GM18517 (cell line): ENCODE data around the gene KIAA1217.

Experiments used
- ATAC-seq: cut with Tn5 transposase; IDR thresholded peaks from one replicate; pipeline ENCODE4 v1.9.1; 2021; ENCODE audit warnings: mild to moderate bottlenecking, moderate library complexity; ENCODE audit not compliant: unreplicated experiment

The KIAA1217 gene, protein sequence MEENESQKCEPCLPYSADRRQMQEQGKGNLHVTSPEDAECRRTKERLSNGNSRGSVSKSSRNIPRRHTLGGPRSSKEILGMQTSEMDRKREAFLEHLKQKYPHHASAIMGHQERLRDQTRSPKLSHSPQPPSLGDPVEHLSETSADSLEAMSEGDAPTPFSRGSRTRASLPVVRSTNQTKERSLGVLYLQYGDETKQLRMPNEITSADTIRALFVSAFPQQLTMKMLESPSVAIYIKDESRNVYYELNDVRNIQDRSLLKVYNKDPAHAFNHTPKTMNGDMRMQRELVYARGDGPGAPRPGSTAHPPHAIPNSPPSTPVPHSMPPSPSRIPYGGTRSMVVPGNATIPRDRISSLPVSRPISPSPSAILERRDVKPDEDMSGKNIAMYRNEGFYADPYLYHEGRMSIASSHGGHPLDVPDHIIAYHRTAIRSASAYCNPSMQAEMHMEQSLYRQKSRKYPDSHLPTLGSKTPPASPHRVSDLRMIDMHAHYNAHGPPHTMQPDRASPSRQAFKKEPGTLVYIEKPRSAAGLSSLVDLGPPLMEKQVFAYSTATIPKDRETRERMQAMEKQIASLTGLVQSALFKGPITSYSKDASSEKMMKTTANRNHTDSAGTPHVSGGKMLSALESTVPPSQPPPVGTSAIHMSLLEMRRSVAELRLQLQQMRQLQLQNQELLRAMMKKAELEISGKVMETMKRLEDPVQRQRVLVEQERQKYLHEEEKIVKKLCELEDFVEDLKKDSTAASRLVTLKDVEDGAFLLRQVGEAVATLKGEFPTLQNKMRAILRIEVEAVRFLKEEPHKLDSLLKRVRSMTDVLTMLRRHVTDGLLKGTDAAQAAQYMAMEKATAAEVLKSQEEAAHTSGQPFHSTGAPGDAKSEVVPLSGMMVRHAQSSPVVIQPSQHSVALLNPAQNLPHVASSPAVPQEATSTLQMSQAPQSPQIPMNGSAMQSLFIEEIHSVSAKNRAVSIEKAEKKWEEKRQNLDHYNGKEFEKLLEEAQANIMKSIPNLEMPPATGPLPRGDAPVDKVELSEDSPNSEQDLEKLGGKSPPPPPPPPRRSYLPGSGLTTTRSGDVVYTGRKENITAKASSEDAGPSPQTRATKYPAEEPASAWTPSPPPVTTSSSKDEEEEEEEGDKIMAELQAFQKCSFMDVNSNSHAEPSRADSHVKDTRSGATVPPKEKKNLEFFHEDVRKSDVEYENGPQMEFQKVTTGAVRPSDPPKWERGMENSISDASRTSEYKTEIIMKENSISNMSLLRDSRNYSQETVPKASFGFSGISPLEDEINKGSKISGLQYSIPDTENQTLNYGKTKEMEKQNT (N-terminal part only)

DNA sequence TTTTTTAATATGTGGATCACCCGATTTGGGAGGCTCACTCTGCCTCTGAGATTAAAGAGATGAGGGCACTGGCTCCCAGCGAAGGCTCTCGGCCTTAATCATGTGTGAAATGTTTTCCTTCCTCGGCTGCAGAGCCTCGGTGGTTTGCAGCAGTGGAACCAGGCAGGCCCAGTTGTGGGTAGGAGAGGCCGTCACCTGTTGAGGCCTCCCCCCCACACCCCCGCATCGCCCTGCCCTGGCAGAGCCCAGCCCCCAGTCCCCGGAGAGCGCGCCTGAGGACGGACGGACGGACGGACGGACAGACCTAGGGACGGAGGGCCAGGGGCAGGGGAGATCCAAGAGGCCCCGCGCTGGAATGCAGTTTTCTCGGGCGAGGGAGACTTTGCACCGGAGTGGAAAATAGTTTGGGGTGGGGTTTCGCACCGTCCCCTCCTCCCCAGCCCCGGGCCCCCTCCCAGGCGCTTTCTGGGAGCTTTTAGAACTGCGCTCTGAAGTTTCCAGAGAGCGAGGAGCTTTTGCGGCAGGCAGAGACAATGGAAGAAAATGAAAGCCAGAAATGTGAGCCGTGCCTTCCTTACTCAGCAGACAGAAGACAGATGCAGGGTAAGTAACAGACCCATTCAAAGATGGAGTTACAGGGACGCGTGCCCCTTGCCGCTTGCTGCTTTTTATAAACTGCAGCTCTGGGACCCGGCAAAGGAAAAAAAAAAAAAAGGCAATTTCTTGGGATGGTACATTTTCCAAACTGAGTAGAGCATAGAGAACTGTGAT is at the start of gene KIAA1217:
Gene KIAA1217, plus strand, starts transcription at position 478 of the 771 bp plus-strand sequence. Its CDS starts 56 bp downstream, at position 534.
- ATAC-seq, result peak; percentile 19

GRCh38 chr10:24162206-24162985 is 46.5 kb upstream of the KIAA1217 start:
- no peak for ATAC-seq

GRCh38 chr10:24163485-24163884 is 45.5 kb upstream of the KIAA1217 start:
- no peak for ATAC-seq

GRCh38 chr10:24168258-24169170 is 40.4 kb upstream of the KIAA1217 start:
- no peak for ATAC-seq

DNA sequence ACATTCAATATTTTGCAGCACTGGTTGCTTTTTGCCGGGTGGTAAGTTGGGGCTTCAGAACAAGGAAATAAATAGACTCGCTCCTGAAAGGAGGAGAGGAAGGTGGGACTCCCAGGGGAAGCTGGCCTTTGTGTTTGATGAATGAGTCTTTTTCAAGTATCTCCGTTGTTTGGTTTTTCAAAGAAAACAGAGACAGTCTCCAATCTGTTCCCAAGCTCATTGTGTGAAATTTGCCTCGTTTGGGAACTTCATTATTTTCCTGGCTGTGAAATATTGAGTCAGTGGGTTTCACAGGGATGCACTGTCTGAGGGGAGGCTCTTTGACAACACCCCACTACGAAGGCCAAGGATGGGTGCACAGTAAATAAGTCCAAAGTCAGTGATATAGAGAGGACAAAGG is 38.7 kb upstream of the KIAA1217 start:
- ATAC-seq, result no peak

DNA sequence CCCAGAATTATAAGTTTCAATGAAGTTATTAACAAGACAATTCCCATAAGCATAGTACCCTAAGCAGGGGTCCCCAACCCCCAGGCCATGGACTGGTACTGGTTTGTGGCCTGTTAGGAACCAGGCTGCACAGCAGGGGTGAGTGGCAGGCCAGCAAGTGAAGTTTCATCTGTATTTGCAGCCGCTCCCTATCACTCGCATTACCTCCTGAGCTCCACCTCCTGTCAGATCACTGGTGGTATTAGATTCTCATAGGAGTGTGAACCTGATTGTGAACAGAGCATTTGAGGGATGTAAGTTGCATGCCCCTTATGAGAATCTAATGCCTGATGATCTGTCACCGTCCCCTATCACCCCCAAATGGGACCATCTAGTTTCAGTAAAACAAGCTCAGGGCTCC is 36.0 kb upstream of the KIAA1217 start:
- no peak for ATAC-seq

DNA sequence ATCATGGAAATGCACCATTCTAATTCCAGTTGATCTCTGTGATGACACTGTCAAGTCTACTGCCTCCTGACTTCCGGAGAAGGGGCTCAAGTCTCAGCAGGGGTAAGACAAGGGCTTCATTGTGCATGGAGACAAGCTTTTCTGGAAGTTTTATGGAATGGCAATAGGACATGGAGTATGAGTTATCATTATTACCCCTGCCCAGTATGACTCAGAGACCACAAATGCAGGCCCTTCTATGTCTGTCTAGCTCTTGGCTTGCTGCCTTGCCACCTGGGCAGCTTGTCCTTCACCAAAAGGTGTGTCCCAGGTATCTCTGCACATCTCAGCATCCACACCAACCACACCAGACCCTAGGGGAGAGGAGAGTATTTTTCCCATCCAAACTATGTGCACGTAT is 34.9 kb upstream of the KIAA1217 start:
- ATAC-seq, result no peak

DNA sequence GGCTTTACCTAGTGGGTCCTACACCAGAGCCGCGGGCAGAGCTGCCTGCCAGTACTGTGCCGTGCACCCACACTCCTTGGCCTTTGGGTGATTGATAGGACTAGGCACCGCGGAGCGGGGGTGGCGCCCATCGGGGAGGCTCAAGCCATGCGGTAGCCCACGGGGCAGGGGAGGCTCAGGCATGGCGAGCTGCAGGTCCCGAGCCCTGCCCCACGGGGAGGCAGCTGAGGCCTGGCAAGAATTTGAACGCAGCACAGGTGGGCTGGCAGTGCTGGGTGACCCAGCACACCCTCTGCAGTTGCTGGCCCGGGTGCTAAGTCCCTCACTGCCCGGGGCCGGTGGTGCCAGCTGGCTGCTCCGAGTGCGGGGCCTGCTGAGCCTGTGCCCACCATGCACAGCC is 32.3 kb upstream of the KIAA1217 start:
- no peak for ATAC-seq

DNA sequence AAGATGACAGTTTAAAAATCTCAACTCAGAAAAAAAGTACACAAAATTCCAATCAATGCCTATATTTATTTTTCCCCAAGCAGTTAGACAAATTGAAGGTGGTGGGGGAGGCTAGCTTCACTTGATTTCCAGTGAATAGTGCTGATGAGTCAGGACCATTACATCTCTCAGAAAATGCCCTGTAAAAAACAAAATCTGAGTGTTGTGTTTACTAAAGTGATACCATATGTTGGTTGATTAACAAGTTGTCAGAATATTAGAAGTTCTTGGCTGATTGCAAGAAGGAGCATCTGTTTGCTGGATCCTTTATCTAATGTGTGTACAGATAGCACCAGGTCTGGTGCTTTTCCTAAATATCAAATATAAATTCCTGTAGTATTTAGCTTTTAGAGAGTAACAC is 31.3 kb upstream of the KIAA1217 start:
- no peak for ATAC-seq

- no peak for ATAC-seq
Observed at GRCh38 chr10:24180891-24181290, 28.0 kb upstream of the KIAA1217 start.

GRCh38 chr10:24184455-24184854 is 24.5 kb upstream of the KIAA1217 start:
- no peak for ATAC-seq

GRCh38 chr10:24193330-24193729 is 15.6 kb upstream of the KIAA1217 start:
- ATAC-seq, result no peak

GRCh38 chr10:24197263-24197662 is 11.7 kb upstream of the KIAA1217 start:
- no peak for ATAC-seq

DNA sequence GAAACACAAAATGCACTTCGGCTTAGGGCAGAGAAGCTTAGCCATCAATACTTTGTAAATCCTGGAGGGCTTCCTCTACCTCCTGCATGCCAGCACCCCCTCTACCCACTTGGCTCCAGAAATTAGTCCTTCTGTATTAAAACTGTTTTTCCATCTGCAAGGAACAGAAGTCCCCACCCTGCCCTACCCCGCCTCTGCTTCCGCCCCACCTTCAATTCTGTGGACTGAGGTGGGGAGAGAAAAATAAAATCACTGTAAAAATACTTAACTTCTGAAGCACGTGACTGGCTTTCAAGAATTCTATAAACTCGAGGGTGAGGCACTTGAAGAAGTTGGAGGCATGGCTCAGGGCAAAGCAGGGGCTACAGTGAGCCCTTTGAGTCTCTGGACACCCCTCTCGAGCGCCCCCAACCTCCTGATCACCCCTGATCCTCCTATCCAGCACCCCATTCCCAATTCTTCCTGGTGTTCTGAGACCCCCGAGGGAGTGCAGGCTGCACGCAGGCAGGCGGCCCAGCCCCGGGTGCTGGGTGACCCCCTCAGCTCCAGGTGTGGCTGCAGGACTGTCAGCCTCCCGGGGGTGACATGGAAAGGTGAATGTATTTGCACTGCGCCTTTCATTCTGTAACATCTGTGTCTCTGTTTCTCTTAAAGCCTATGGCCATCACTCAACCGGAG is 7.3 kb upstream of the KIAA1217 start:
- ATAC-seq, result no peak

- no peak for ATAC-seq
Observed at GRCh38 chr10:24202181-24202570, 6.8 kb upstream of the KIAA1217 start.

GRCh38 chr10:24205821-24206220 is 3.1 kb upstream of the KIAA1217 start:
- no peak for ATAC-seq

DNA sequence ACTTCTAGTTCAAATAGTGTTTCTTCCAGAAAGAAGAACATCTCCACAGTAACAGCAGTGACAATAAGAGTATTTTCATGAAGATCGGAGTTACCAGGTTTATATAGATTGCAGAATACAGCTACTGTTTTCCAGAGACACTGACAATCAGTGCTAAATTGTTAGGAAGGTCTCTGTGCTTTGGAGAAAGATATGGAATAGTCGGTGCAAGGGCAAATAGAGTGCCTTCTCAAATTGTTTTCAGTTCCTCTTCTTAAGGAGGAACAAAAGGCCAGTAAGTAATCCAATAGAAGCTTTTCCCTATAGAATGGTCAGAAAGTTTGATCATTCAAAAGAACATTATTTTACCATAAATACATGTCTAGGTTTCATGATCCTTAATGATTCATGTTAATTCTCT is 2.6 kb upstream of the KIAA1217 start:
- ATAC-seq, result no peak

GRCh38 chr10:24206926-24207325 is 2.0 kb upstream of the KIAA1217 start:
- ATAC-seq, result no peak
